ENCODE measurements around the gene TNP1.

Gene TNP1

DNA sequence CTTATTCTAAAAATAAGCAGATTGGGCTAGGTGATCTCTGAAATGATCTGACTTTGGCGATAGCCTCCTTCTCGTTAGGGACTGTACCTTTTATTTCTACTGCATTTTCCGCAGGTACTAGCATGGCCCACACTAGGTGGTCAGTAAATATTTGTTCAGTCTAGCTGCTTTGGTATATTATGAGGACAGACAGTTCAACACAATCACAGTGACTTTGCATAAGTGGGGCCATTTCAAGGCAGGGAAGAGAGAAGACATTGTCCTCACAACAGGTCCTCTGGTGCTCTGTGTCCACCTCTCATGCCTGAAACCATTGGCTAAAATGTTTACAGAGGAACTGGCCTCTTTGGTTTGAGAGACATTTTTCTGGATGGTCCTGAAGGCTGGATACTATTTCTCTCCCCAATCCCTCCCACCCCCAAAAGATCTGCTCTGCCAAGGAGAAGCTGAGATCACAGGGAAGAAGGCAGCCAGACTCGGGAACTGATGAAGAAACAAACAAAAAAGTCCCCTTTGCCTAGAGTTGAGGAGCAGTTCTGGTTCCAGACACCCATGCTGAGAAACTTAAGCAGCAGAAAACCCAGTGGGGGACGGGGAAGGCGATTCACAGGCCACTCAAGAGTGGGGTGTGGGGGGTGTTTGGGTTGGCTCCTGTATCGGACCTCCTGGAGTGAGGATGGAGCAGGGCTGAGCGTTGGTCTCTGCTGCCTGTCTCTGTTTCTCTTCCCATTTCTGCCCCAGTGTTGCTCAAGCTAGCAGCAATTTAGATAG lies 2.9 kb upstream of the TNP1 start:
- Histone ChIP-seq H3K36me3 (ENCODE audit: control insufficient read depth, insufficient read depth, low read length) (no peaks in the 10 kb centered on the region), H3K27ac (ENCODE audit: insufficient read depth, low read depth, low read length, poor library complexity, severe bottlenecking) (no peak overlapping the region), H3K9me3 (ENCODE audit: control insufficient read depth, low read length) (no peaks in the 10 kb centered on the region), H3K27me3 (ENCODE audit: control insufficient read depth, insufficient read depth, low read length, poor library complexity, severe bottlenecking) (no peaks in the 10 kb centered on the region), H3K4me3 (ENCODE audit: insufficient read depth, low read depth, low read length) (no peak overlapping the region), H3K4me1 (ENCODE audit: control insufficient read depth, insufficient read depth, low read length) (no peaks in the 10 kb centered on the region)
- WGBS, 2 experiments: 91% methylated on average over 8 of the region's 8 CpGs

- H3K4me1 ChIP-seq (ENCODE audit: control insufficient read depth, insufficient read depth, low read length): peaks cover 15% of the 10 kb centered on the region
- no peak overlapping the region for H3K27ac ChIP-seq (ENCODE audit: insufficient read depth, low read depth, low read length, poor library complexity, severe bottlenecking)
- no peaks in the 10 kb centered on the region for H3K36me3 ChIP-seq (ENCODE audit: control insufficient read depth, insufficient read depth, low read length)
- 87 to 100% methylated on average over 2 of the region's 2 CpGs for WGBS, 2 experiments
- no peak overlapping the region for H3K4me3 ChIP-seq (ENCODE audit: insufficient read depth, low read depth, low read length)
- H3K27me3 ChIP-seq (ENCODE audit: control insufficient read depth, insufficient read depth, low read length, poor library complexity, severe bottlenecking): no peaks in the 10 kb centered on the region
- H3K9me3 ChIP-seq (ENCODE audit: control insufficient read depth, low read length): no peaks in the 10 kb centered on the region
Observed at GRCh38 chr2:216860426-216861137, 718 bp upstream of the TNP1 start.

- H3K36me3 ChIP-seq (ENCODE audit: control insufficient read depth, insufficient read depth, low read length): no peaks in the 10 kb centered on the region
- no peak overlapping the region for H3K27ac ChIP-seq (ENCODE audit: insufficient read depth, low read depth, low read length, poor library complexity, severe bottlenecking)
- H3K4me1 ChIP-seq (ENCODE audit: control insufficient read depth, insufficient read depth, low read length): peaks cover 24% of the 10 kb centered on the region
- H3K4me3 ChIP-seq (ENCODE audit: insufficient read depth, low read depth, low read length): no peak overlapping the region
- no peaks in the 10 kb centered on the region for H3K9me3 ChIP-seq (ENCODE audit: control insufficient read depth, low read length)
- WGBS, 2 experiments: 83 to 97% methylated on average over 3 of the region's 3 CpGs
- no peaks in the 10 kb centered on the region for H3K27me3 ChIP-seq (ENCODE audit: control insufficient read depth, insufficient read depth, low read length, poor library complexity, severe bottlenecking)
Observed at GRCh38 chr2:216858312-216858711, 1.6 kb downstream of the TNP1 start.

DNA sequence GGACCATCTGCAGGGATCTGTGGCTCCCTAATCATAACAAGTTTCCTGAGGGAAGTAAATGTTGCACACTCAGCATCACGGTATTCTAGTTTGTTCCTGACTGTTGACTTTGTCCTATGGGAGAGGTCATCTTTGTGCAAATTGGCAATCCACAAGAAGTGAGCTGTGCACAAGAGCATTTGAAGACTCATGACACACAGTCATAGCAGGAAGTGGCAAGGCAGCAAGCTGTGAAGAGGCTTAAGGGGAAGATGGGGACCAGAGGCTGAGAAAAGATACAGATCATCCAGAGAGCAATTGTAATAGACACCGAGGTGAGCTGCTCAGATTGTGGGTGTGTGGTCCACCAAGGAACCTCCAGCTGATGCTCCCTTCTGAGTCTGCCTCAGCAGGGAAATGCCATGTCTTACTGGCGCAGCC lies 2.7 kb downstream of the TNP1 start:
- Histone ChIP-seq H3K9me3 (ENCODE audit: control insufficient read depth, low read length) (no peaks in the 10 kb centered on the region), H3K4me1 (ENCODE audit: control insufficient read depth, insufficient read depth, low read length) (peaks cover 24% of the 10 kb centered on the region), H3K36me3 (ENCODE audit: control insufficient read depth, insufficient read depth, low read length) (no peaks in the 10 kb centered on the region), H3K4me3 (ENCODE audit: insufficient read depth, low read depth, low read length) (no peak overlapping the region), H3K27ac (ENCODE audit: insufficient read depth, low read depth, low read length, poor library complexity, severe bottlenecking) (no peak overlapping the region), H3K27me3 (ENCODE audit: control insufficient read depth, insufficient read depth, low read length, poor library complexity, severe bottlenecking) (no peaks in the 10 kb centered on the region)
- WGBS, 2 experiments: 69 to 82% methylated on average over 3 of the region's 3 CpGs

- Histone ChIP-seq H3K27ac (ENCODE audit: insufficient read depth, low read depth, low read length, poor library complexity, severe bottlenecking) (no peak overlapping the region), H3K4me3 (ENCODE audit: insufficient read depth, low read depth, low read length) (no peak overlapping the region), H3K4me1 (ENCODE audit: control insufficient read depth, insufficient read depth, low read length) (peaks cover 24% of the 10 kb centered on the region), H3K36me3 (ENCODE audit: control insufficient read depth, insufficient read depth, low read length) (no peaks in the 10 kb centered on the region), H3K27me3 (ENCODE audit: control insufficient read depth, insufficient read depth, low read length, poor library complexity, severe bottlenecking) (no peaks in the 10 kb centered on the region), H3K9me3 (ENCODE audit: control insufficient read depth, low read length) (no peaks in the 10 kb centered on the region)
- WGBS, 2 experiments: 55 to 59% methylated on average over 5 of the region's 5 CpGs
Observed at GRCh38 chr2:216856406-216857065, 3.3 kb downstream of the TNP1 start.

- peaks cover 24% of the 10 kb centered on the region for H3K4me1 ChIP-seq (ENCODE audit: control insufficient read depth, insufficient read depth, low read length)
Observed at GRCh38 chr2:216855605-216856004, 4.3 kb downstream of the TNP1 start.

DNA sequence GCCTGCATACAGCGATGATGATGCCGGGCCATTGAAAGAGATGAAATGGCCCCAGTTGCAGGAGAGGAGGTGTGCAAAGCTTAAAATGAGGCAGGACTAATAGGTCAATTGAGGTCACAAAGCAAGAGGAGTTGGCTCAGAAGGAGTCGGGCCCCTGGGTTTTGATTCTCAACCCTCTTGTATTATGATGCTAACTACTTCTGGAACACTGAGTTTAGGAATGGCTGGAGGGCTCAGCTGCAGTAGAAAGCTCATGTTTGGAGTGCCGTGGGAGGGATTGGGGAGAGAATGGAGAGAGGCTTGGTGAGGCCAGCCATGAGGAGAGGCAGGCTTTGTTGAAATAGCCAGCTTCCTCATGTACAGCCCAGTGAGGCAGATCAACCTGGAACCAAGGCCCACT lies 4.8 kb downstream of the TNP1 start:
- no peaks in the 10 kb centered on the region for H3K27me3 ChIP-seq (ENCODE audit: control insufficient read depth, insufficient read depth, low read length, poor library complexity, severe bottlenecking)
- no peaks in the 10 kb centered on the region for H3K9me3 ChIP-seq (ENCODE audit: control insufficient read depth, low read length)
- WGBS, 2 experiments: 70 to 76% methylated on average over 4 of the region's 4 CpGs
- H3K4me3 ChIP-seq (ENCODE audit: insufficient read depth, low read depth, low read length): no peak overlapping the region
- H3K4me1 ChIP-seq (ENCODE audit: control insufficient read depth, insufficient read depth, low read length): peaks cover 24% of the 10 kb centered on the region
- H3K36me3 ChIP-seq (ENCODE audit: control insufficient read depth, insufficient read depth, low read length): no peaks in the 10 kb centered on the region
- no peak overlapping the region for H3K27ac ChIP-seq (ENCODE audit: insufficient read depth, low read depth, low read length, poor library complexity, severe bottlenecking)

More at GRCh38 chr2:216855605-216856004, 4.3 kb downstream of the TNP1 start:
- H3K27ac ChIP-seq (ENCODE audit: insufficient read depth, low read depth, low read length, poor library complexity, severe bottlenecking): no peak overlapping the region
- no peaks in the 10 kb centered on the region for H3K9me3 ChIP-seq (ENCODE audit: control insufficient read depth, low read length)
- no peaks in the 10 kb centered on the region for H3K36me3 ChIP-seq (ENCODE audit: control insufficient read depth, insufficient read depth, low read length)
- H3K27me3 ChIP-seq (ENCODE audit: control insufficient read depth, insufficient read depth, low read length, poor library complexity, severe bottlenecking): no peaks in the 10 kb centered on the region
- no peak overlapping the region for H3K4me3 ChIP-seq (ENCODE audit: insufficient read depth, low read depth, low read length)
- 96% methylated on average over 3 of the region's 3 CpGs for WGBS, 2 experiments

GRCh38 chr2:216851486-216852090 lies 8.3 kb downstream of the TNP1 start:
- no CpG with 5 or more reads among the region's 1 CpG for WGBS, 2 experiments
- Histone ChIP-seq H3K9me3 (ENCODE audit: control insufficient read depth, low read length) (no peaks in the 10 kb centered on the region), H3K36me3 (ENCODE audit: control insufficient read depth, insufficient read depth, low read length) (no peaks in the 10 kb centered on the region), H3K27ac (ENCODE audit: insufficient read depth, low read depth, low read length, poor library complexity, severe bottlenecking) (no peak overlapping the region), H3K4me1 (ENCODE audit: control insufficient read depth, insufficient read depth, low read length) (peaks cover 19% of the 10 kb centered on the region), H3K27me3 (ENCODE audit: control insufficient read depth, insufficient read depth, low read length, poor library complexity, severe bottlenecking) (no peaks in the 10 kb centered on the region), H3K4me3 (ENCODE audit: insufficient read depth, low read depth, low read length) (no peak overlapping the region)

DNA sequence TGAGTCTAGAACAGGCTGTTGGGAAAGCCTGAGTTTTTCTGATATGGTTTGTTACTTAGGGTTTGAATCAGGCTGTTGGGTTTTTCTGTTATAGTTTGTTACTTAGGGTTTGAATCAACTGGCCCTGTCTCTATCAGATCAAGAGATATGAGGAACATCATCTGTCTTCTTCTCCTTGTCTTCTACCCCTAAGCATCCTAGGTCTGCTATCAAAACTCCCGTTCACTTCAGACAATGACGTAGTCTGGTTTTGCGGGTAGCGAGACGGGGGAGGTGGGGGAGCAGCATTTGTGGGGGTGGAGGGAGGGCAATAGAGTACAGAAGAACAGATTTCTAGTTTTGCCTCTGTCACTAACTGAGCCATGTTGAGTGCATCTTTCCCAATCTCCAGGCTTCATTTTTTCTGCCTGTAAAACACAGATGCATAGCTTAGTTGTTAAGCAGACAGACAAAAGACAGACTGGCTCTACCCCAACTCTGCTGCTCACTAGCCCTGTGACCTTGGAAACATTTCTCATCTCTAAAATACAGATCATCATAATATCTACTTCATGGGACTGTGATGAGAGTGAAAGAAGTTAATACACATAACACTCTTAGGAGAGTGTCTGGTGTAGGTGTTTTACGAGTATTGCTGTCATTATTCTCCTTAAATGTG lies 9.1 kb downstream of the TNP1 start:
- Histone ChIP-seq H3K27ac (ENCODE audit: insufficient read depth, low read depth, low read length, poor library complexity, severe bottlenecking) (no peak overlapping the region), H3K9me3 (ENCODE audit: control insufficient read depth, low read length) (no peaks in the 10 kb centered on the region)
- 93 to 98% methylated on average over 5 of the region's 6 CpGs for WGBS, 2 experiments

More for the DNA sequence above, 9.1 kb downstream of the TNP1 start:
- Histone ChIP-seq H3K27me3 (ENCODE audit: control insufficient read depth, insufficient read depth, low read length, poor library complexity, severe bottlenecking) (no peaks in the 10 kb centered on the region), H3K36me3 (ENCODE audit: control insufficient read depth, insufficient read depth, low read length) (no peaks in the 10 kb centered on the region), H3K4me1 (ENCODE audit: control insufficient read depth, insufficient read depth, low read length) (peaks cover 11% of the 10 kb centered on the region), H3K4me3 (ENCODE audit: insufficient read depth, low read depth, low read length) (no peak overlapping the region)
